Measurements from ENCODE around the gene SULT4A1.

The SULT4A1 gene

GRCh38 chr22:43843783-43844530 lies 18.4 kb downstream of the SULT4A1 start:
- no peak for DNase-seq

- no peak for DNase-seq
Measured at GRCh38 chr22:43841742-43842141, 20.6 kb downstream of the SULT4A1 start.

- no peak for DNase-seq
Measured at GRCh38 chr22:43840851-43841250, 21.5 kb downstream of the SULT4A1 start.

GRCh38 chr22:43840431-43840830 lies 21.9 kb downstream of the SULT4A1 start:
- DNase-seq = no peak

GRCh38 chr22:43839781-43840180 lies 22.5 kb downstream of the SULT4A1 start:
- DNase-seq = no peak

- DNase-seq = no peak
Measured at GRCh38 chr22:43838571-43839307, 23.6 kb downstream of the SULT4A1 start.

- no peak for DNase-seq
Measured at GRCh38 chr22:43838161-43838560, 24.2 kb downstream of the SULT4A1 start.

- DNase-seq = no peak
Measured at GRCh38 chr22:43837666-43838065, 24.6 kb downstream of the SULT4A1 start.

- DNase-seq = no peak
Measured at GRCh38 chr22:43835736-43836135, 26.6 kb downstream of the SULT4A1 start.

- no peak for DNase-seq
Measured at GRCh38 chr22:43835166-43835565, 27.1 kb downstream of the SULT4A1 start.

GRCh38 chr22:43833286-43834240 lies 28.8 kb downstream of the SULT4A1 start:
- no peak for DNase-seq

GRCh38 chr22:43832393-43833265 lies 29.7 kb downstream of the SULT4A1 start:
- DNase-seq = no peak

- no peak for DNase-seq
Measured at GRCh38 chr22:43831561-43832392, 30.5 kb downstream of the SULT4A1 start.

- DNase-seq = no peak
Measured at GRCh38 chr22:43830931-43831560, 31.3 kb downstream of the SULT4A1 start.

- DNase-seq = no peak
Measured at GRCh38 chr22:43829904-43830851, 32.1 kb downstream of the SULT4A1 start.

GRCh38 chr22:43828998-43829782 lies 33.1 kb downstream of the SULT4A1 start:
- DNase-seq = no peak

- DNase-seq = no peak
Measured at GRCh38 chr22:43828725-43828997, 33.7 kb downstream of the SULT4A1 start.

- DNase-seq = no peak
Measured at GRCh38 chr22:43827926-43828724, 34.2 kb downstream of the SULT4A1 start.
